GM15510 (cell line): ENCODE results near the gene RNU6-1.

ENCODE experiments used
- POLR2A ChIP-seq: IDR thresholded peaks from 3 replicates; pipeline ENCODE4 v1.6.1; 2011; ENCODE audit warnings: borderline replicate concordance; ENCODE audit not compliant: insufficient read length; ENCODE audit errors: extremely low read depth

The RNU6-1 gene

DNA sequence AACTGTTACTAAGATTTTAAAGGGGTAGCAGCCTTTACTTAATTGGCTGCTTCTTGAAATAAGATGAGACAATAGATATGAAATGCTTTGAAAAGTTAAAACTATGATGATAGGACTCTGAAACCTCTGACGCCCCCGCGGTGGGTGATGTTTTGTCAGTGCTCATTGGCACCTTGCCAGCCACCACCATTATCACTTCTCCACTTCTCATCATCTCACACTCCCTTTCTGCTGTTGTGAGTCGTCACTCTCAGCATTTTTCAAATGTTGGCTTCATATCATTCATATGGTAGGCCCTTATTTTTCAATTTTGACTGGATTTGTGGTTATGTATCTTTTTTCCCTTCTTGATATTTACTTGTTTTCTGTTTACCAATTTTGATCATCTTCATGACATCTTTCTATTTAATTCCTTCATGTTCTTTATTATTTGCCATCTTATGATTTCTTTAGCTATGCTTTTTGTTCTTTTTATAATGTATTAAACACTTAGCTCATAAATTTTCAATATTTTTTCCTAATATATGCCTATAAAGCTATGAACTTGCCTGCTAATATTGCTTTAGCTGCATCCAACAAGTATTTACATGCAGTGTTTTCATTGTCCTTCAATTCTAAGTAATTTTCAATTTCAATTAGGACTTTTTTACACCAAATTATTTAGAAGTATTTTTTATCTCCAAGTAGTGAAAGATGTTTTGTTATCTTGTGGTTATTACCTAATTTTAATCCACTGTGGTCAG, 44.8 kb downstream of the RNU6-1 start:
- no peak for TF ChIP-seq POLR2A

DNA sequence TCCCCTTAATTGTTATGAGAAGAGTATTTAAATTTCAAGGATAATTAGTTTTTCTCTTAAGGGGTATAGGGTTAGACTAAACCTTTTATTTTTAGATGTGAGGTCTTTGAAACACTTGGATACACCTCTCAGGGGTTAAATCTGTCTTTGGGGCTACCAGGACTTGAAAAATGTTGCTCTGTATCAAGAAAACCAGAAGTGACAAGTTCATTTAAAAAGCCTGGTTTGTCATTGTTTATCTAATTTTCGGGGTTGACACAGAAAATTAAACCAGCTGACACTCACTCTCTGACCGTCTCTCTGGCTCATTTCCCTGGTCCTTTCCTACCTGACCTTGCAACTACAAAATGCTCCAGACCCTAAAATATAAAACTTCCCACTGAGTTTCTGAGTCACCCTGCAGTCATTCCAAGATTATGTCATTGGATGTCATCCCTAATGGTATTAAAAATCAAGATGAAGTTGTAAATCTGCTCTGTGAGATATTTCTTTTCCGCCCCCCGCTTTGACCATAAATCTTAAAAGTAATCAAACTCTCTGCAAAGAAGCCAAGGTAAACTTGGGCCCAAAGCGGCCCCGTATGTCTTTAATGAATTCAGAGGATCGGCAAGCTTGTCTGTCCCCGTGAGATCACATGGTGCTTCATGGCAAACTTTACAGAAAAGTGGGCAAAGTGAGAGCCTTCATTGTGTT, 47.4 kb downstream of the RNU6-1 start:
- no peak for TF ChIP-seq POLR2A

DNA sequence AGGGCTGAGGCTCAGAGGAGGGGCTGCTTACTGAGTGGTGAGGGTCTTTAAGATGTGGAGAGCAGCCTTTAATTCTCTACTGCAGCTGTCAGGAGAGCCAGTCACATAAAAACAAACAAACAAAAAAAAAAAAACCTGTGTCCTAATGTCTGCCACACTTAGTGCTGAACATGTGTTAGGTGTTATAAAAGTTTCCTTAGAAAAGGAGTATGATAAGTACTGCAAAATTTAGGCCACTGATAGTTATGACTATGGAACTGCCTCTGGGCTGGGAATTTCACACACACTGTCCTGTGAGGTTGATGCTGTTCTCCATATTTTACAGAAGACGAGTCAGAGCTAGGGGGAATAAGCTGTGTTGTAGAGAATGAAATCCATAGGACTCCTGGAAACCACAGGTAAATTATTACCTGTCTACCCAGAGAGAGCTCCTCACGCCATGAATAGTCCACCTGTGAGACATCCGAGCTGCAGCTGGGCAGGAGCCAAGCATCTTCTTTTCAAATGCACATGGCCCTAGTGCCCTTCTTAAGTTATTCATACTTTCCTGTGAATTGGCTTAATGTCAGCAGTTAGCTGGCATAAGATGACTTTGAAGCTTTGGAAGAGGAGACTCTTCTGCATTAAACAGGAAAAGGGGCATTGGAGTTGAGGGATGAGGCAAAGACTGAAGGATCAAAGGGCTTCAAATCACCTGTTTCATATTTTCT, 49.1 kb downstream of the RNU6-1 start:
- TF ChIP-seq POLR2A, result no peak
